IMR-90 (cell line): ENCODE results near the gene CCNA1. TPM values are rescaled to one million over a fixed set of nuclear protein-coding genes. Genes with fewer than 3 reads are reported as not detected.

ENCODE experiments used
- ATAC-seq: fragments of 200-7000 bp; cut with Tn5 transposase; 2 replicates; pipeline ENCODE4 v1.9.1; 2020; ENCODE audit warnings: low read depth, mild to moderate bottlenecking, moderate library complexity
- BruUV-seq: library from RNA; stranded (reverse); fragments of 400-500 nt; replicated peaks from 2 replicates; lab custom pipeline; 2021; lab: Mats Ljungman, UMichigan
- CTCF ChIA-PET: fragments of 300-600 bp; formaldehyde crosslinking; extraction: SDS; loops from one replicate; lab custom pipeline; 2021; ENCODE audit warnings: antibody characterized with exemption; lab: Yijun Ruan, JAX
- POLR2A ChIA-PET: fragments of 300-600 bp; sonication (Branson Sonifier 250); formaldehyde crosslinking; loops from one replicate; lab custom pipeline; 2022; ENCODE audit warnings: antibody characterized with exemption; ENCODE audit not compliant: unreplicated experiment; lab: Charles Lee
- DNase-seq: peaks from one replicate; pipeline ENCODE4 v3.0.0; 2013
- H2AFZ ChIP-seq: replicated peaks from 2 replicates; pipeline ENCODE3; 2013; ENCODE audit warnings: low read length, mild to moderate bottlenecking; ENCODE audit not compliant: poor library complexity
- H2AK5ac ChIP-seq: 2 replicates; pipeline ENCODE4 v1.6.1; 2013; ENCODE audit warnings: low read depth, low read length, inconsistent platforms
- H2AK9ac ChIP-seq: replicated peaks from 2 replicates; pipeline ENCODE3; 2013; ENCODE audit warnings: mild to moderate bottlenecking, low read depth, low read length, moderate library complexity; ENCODE audit not compliant: poor library complexity
- H2BK120ac ChIP-seq: 2 replicates; pipeline ENCODE4 v1.6.1; 2013; ENCODE audit warnings: low read depth, low read length, inconsistent platforms
- H2BK15ac ChIP-seq: 3 replicates; pipeline ENCODE4 v1.6.1; 2013; ENCODE audit warnings: low read depth, low read length, inconsistent platforms
- H2BK20ac ChIP-seq: 2 replicates; pipeline ENCODE4 v1.6.1; 2013; ENCODE audit warnings: low read depth, mild to moderate bottlenecking, inconsistent platforms, low read length, moderate library complexity
- H2BK5ac ChIP-seq: 2 replicates; pipeline ENCODE4 v1.6.1; 2013; ENCODE audit warnings: mild to moderate bottlenecking, low read depth, low read length, inconsistent platforms; ENCODE audit not compliant: poor library complexity, severe bottlenecking
- H3K14ac ChIP-seq: replicated peaks from 2 replicates; pipeline ENCODE4 v1.6.1; 2013; ENCODE audit warnings: low read depth, low read length, inconsistent platforms
- H3K18ac ChIP-seq: 2 replicates; pipeline ENCODE4 v1.6.1; 2013; ENCODE audit warnings: low read depth, low read length, control low read depth
- H3K23ac ChIP-seq: 2 replicates; pipeline ENCODE4 v1.6.1; 2013; ENCODE audit warnings: low read depth, low read length, inconsistent platforms
- H3K27ac ChIP-seq: 2 replicates; pipeline ENCODE4 v1.5.1; 2013; ENCODE audit warnings: mild to moderate bottlenecking, control low read depth, low read length; ENCODE audit not compliant: insufficient read depth
- H3K27me3 ChIP-seq: 2 replicates; pipeline ENCODE4 v1.6.1; 2013; ENCODE audit warnings: low read length; ENCODE audit not compliant: control insufficient read depth, insufficient read depth
- H3K36me3 ChIP-seq: 2 replicates; pipeline ENCODE4 v1.6.1; 2013; ENCODE audit warnings: low read length, mixed read lengths; ENCODE audit not compliant: control insufficient read depth, insufficient read depth
- H3K4ac ChIP-seq: 2 replicates; pipeline ENCODE4 v1.6.1; 2013; ENCODE audit warnings: low read depth, low read length, inconsistent platforms
- H3K4me1 ChIP-seq: 2 replicates; pipeline ENCODE4 v1.6.1; 2013; ENCODE audit warnings: low read length, mixed read lengths; ENCODE audit not compliant: control insufficient read depth, insufficient read depth
- H3K4me2 ChIP-seq: 2 replicates; pipeline ENCODE4 v1.6.1; 2013; ENCODE audit warnings: low read depth, mild to moderate bottlenecking, control low read depth, low read length, moderate library complexity
- H3K4me3 ChIP-seq: 2 replicates; pipeline ENCODE4 v1.5.1; 2013; ENCODE audit warnings: low read depth, mild to moderate bottlenecking, control low read depth, low read length, moderate library complexity; ENCODE audit not compliant: insufficient read depth
- H3K56ac ChIP-seq: 2 replicates; pipeline ENCODE4 v1.6.1; 2013; ENCODE audit warnings: low read length, inconsistent platforms; ENCODE audit not compliant: insufficient read depth; ENCODE audit errors: extremely low read depth
- H3K79me1 ChIP-seq, 2 experiments: 2 replicates each; pipeline ENCODE4 v1.6.1; 2013; ENCODE audit warnings: low read length in 2 of 2, inconsistent platforms in 1 of 2, low read depth in 1 of 2
- H3K9ac ChIP-seq: 2 replicates; pipeline ENCODE4 v1.6.1; 2013; ENCODE audit warnings: low read depth, low read length, control low read depth
- H3K9me1 ChIP-seq: 2 replicates; pipeline ENCODE4 v1.6.1; 2013; ENCODE audit warnings: low read length, inconsistent platforms; ENCODE audit not compliant: insufficient read depth
- H3K9me3 ChIP-seq: 2 replicates; pipeline ENCODE4 v1.6.1; 2013; ENCODE audit warnings: low read length; ENCODE audit not compliant: control insufficient read depth, insufficient read depth
- H4K20me1 ChIP-seq: 2 replicates; pipeline ENCODE4 v1.6.1; 2013; ENCODE audit warnings: low read length, inconsistent platforms; ENCODE audit not compliant: insufficient read depth
- H4K5ac ChIP-seq: 2 replicates; pipeline ENCODE4 v1.6.1; 2013; ENCODE audit warnings: mild to moderate bottlenecking, low read depth, low read length, control low read depth
- H4K8ac ChIP-seq, 2 experiments: 2 replicates each; pipeline ENCODE4 v1.6.1; 2013; ENCODE audit warnings: low read depth in 2 of 2, low read length in 2 of 2, control low read depth in 1 of 2, inconsistent platforms in 1 of 2
- H4K91ac ChIP-seq: 2 replicates; pipeline ENCODE4 v1.6.1; 2013; ENCODE audit warnings: low read depth, low read length, inconsistent platforms; ENCODE audit not compliant: insufficient read depth
- BHLHE40 ChIP-seq: fragments of 150-350 bp; IDR thresholded peaks from 2 replicates; pipeline ENCODE4 v1.6.1; 2016; ENCODE audit warnings: mild to moderate bottlenecking, low read depth, low read length
- CEBPB ChIP-seq: IDR thresholded peaks from 2 replicates; pipeline ENCODE4 v1.6.1; 2012; ENCODE audit warnings: low read depth, low read length, improper control_type of control experiment
- CHD1 ChIP-seq: IDR thresholded peaks from 2 replicates; pipeline ENCODE4 v1.6.1; 2012; ENCODE audit warnings: low read depth, low read length, improper control_type of control experiment
- FOS ChIP-seq: fragments of 150-350 bp; IDR thresholded peaks from 2 replicates; pipeline ENCODE4 v1.6.1; 2016; ENCODE audit warnings: low read depth, low read length
- MAFK ChIP-seq: IDR thresholded peaks from 2 replicates; pipeline ENCODE4 v1.6.1; 2012; ENCODE audit warnings: low read depth, low read length, improper control_type of control experiment
- MAZ ChIP-seq: IDR thresholded peaks from 2 replicates; pipeline ENCODE4 v1.6.1; 2012; ENCODE audit warnings: low read depth, mild to moderate bottlenecking, low read length, improper control_type of control experiment, moderate library complexity, borderline replicate concordance
- MXI1 ChIP-seq: IDR thresholded peaks from 2 replicates; pipeline ENCODE4 v1.6.1; 2012; ENCODE audit warnings: low read depth, mild to moderate bottlenecking, low read length, moderate library complexity, borderline replicate concordance
- NFE2L2 ChIP-seq: fragments of 150-350 bp; IDR thresholded peaks from 2 replicates; pipeline ENCODE4 v1.6.1; 2016; ENCODE audit warnings: low read depth, mild to moderate bottlenecking, low read length
- POLR2A ChIP-seq: IDR thresholded peaks from 2 replicates; pipeline ENCODE4 v1.6.1; 2012; ENCODE audit warnings: mild to moderate bottlenecking, low read depth, low read length
- RCOR1 ChIP-seq: IDR thresholded peaks from 2 replicates; pipeline ENCODE4 v1.6.1; 2012; ENCODE audit warnings: mild to moderate bottlenecking, low read length, improper control_type of control experiment; ENCODE audit not compliant: insufficient replicate concordance
- SMC3 ChIP-seq: fragments of 150-350 bp; IDR thresholded peaks from 2 replicates; pipeline ENCODE4 v1.6.1; 2016; ENCODE audit warnings: low read depth, mild to moderate bottlenecking, antibody characterized with exemption, low read length, moderate library complexity
- WGBS, 2 experiments: methylation state at CpG; one replicate each; pipeline versions ENCODE4 v1.1.5 to v1.1.7; 2013; ENCODE audit warnings: missing lambda C conversion rate in 2 of 2; ENCODE audit not compliant: insufficient read length in 1 of 2; ENCODE audit errors: extremely low coverage in 2 of 2; 5-methylcytosine and 5-hydroxymethylcytosine counted together
- dilution Hi-C: fragments of 300-500 bp; cut with HindIII; formaldehyde crosslinking; loops from one replicate; pipeline ENCODE4 v1.14.3; 2018; ENCODE audit warnings: low sequenced_read_pairs; ENCODE audit not compliant: unreplicated experiment
- in situ Hi-C: fragments of 300-500 bp; cut with MboI; formaldehyde crosslinking; loops from 3 replicates; pipeline ENCODE4 v1.14.3; 2019; ENCODE audit warnings: low sequenced_read_pairs, inconsistent platforms, mixed read lengths
- intact Hi-C: fragments of 100-400 bp; cut with micrococcal nuclease; formaldehyde crosslinking; loops from 2 replicates; pipeline ENCODE4 v1.10.0; 2022
- polyA plus RNA-seq, 3 experiments: library from polyadenylated mRNA; depleted of rRNA; stranded (reverse); fragments of >200 nt; gene quantifications; 2 replicates each; pipeline ENCODE4 v1.2.3, GENCODE V29; 2012; ENCODE audit warnings: low replicate concordance in 1 of 3
- total RNA-seq: library from RNA; depleted of rRNA; stranded (reverse); fragments of >200 nt; gene quantifications from 2 replicates; pipeline ENCODE4 v1.2.3, GENCODE V29; 2012
- TF ChIP-seq, protein P1 (sequence below): fragments of 150-350 bp; IDR thresholded peaks from 2 replicates; pipeline ENCODE4 v1.6.1; 2016; ENCODE audit warnings: low read depth, mild to moderate bottlenecking, low read length, moderate library complexity, borderline replicate concordance

The CCNA1 gene
- total and polyA plus RNA-seq, 2 of the 4 experiments (the other 2 are of a cell fraction): 0.07 TPM; not detected in 1

- no peak for DNase-seq
Measured at GRCh38 chr13:36445891-36446351, 13.6 kb downstream of the CCNA1 start.

More at GRCh38 chr13:36445891-36446351, 13.6 kb downstream of the CCNA1 start:
- H3K79me1 ChIP-seq: no peaks in the 10 kb centered on the region
- H3K4me2 ChIP-seq: no peak overlapping the region
- no peak for TF ChIP-seq CEBPB
- no peak for TF ChIP-seq MAFK
- TF ChIP-seq POLR2A: no peak
- TF ChIP-seq MXI1: no peak
- TF ChIP-seq NFE2L2: no peak
- TF ChIP-seq RCOR1: no peak
- TF ChIP-seq, protein P1, sequence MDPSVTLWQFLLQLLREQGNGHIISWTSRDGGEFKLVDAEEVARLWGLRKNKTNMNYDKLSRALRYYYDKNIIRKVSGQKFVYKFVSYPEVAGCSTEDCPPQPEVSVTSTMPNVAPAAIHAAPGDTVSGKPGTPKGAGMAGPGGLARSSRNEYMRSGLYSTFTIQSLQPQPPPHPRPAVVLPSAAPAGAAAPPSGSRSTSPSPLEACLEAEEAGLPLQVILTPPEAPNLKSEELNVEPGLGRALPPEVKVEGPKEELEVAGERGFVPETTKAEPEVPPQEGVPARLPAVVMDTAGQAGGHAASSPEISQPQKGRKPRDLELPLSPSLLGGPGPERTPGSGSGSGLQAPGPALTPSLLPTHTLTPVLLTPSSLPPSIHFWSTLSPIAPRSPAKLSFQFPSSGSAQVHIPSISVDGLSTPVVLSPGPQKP: no peak
- TF ChIP-seq BHLHE40: no peak
- no peak for TF ChIP-seq FOS
- TF ChIP-seq CHD1: no peak
- TF ChIP-seq SMC3: no peak
- TF ChIP-seq MAZ: no peak
- no peak overlapping the region for H2BK15ac ChIP-seq
- no peaks in the 10 kb centered on the region for H3K9me1 ChIP-seq
- BruUV-seq: no TSS peak
- H3K56ac ChIP-seq: no peak overlapping the region
- no peak overlapping the region for H3K4me3 ChIP-seq
- H3K27ac ChIP-seq: no peak overlapping the region
- H2BK20ac ChIP-seq: no peak overlapping the region
- H2AK9ac ChIP-seq: no peak overlapping the region
- no peak overlapping the region for H4K8ac ChIP-seq
- POLR2A ChIA-PET: no interaction called here
- WGBS, 2 experiments: no CpG with 5 or more reads among the region's 2 CpGs
- no peak overlapping the region for H4K5ac ChIP-seq
- H3K23ac ChIP-seq: no peak overlapping the region
- CTCF ChIA-PET: no interaction called here
- no peak overlapping the region for H3K4ac ChIP-seq
- peaks cover 2% of the 10 kb centered on the region; the same call in 1 of the 2 replicates for H3K27me3 ChIP-seq
- H3K18ac ChIP-seq: no peak overlapping the region
- no peak overlapping the region for H4K91ac ChIP-seq
- no peaks in the 10 kb centered on the region for H3K36me3 ChIP-seq
- no peak overlapping the region for H3K9ac ChIP-seq
- no peak overlapping the region for H2AK5ac ChIP-seq
- H2BK120ac ChIP-seq: no peak overlapping the region
- H2BK5ac ChIP-seq: no peak overlapping the region
- H2AFZ ChIP-seq: no peak overlapping the region
- no peaks in the 10 kb centered on the region for H3K9me3 ChIP-seq
- dilution Hi-C loops (no loop called here), in situ Hi-C loops (no loop called here), intact Hi-C loops (no loop called here)
- no peak for ATAC-seq
- H3K14ac ChIP-seq: no peak overlapping the region
- no peaks in the 10 kb centered on the region for H3K4me1 ChIP-seq
- no peaks in the 10 kb centered on the region for H4K20me1 ChIP-seq
